A549 (cell line): ENCODE data around the gene SNW1.

Experiments
- BHLHE40 ChIP-seq: IDR thresholded peaks from 2 replicates; pipeline ENCODE4 v1.6.1; 2012; ENCODE audit warnings: low read depth, low read length, inconsistent platforms
- CHD2 ChIP-seq: fragments of 150-350 bp; IDR thresholded peaks from 2 replicates; pipeline ENCODE4 v1.6.1; 2014; ENCODE audit warnings: low read length; ENCODE audit not compliant: partially characterized antibody
- FOSL2 ChIP-seq, 2 experiments: fragments of 450-650 bp in 1 of 2; fragments of >200 bp in 1 of 2; sonication (Bioruptor Twin) in 1 of 2; formaldehyde crosslinking; IDR thresholded peaks; 2 replicates each; pipeline versions ENCODE4 v1.5.0 to v1.6.1; 2016 to 2020; ENCODE audit warnings: mild to moderate bottlenecking in 1 of 2, moderate library complexity in 1 of 2
- JUN ChIP-seq, 2 experiments: fragments of >200 bp; sonication (Bioruptor Twin); formaldehyde crosslinking; IDR thresholded peaks; 2 replicates in 1 of 2; 3 replicates in 1 of 2; pipeline ENCODE4 v1.6.1; 2016 to 2017
- POLR2A ChIP-seq: IDR thresholded peaks from 2 replicates; pipeline ENCODE4 v1.6.1; 2012; ENCODE audit warnings: mild to moderate bottlenecking, low read length
- RCOR1 ChIP-seq: fragments of 150-350 bp; IDR thresholded peaks from 2 replicates; pipeline ENCODE4 v1.6.1; 2014; ENCODE audit warnings: antibody characterized with exemption, low read length, low read depth
- RNF2 ChIP-seq: fragments of 200-600 bp; sonication (generic); IDR thresholded peaks from 2 replicates; pipeline ENCODE4 v1.6.1; 2016; ENCODE audit warnings: low read depth, mild to moderate bottlenecking, antibody characterized with exemption, moderate library complexity, borderline replicate concordance
- TF ChIP-seq, protein P1 (sequence below): fragments of >200 bp; sonication (Bioruptor Twin); formaldehyde crosslinking; IDR thresholded peaks from 3 replicates; pipeline ENCODE4 v1.5.1; 2016
- TF ChIP-seq, protein P2 (sequence below): fragments of 250-450 bp; sonication (Bioruptor Pico); IDR thresholded peaks from 2 replicates; pipeline ENCODE4 v1.5.0; 2020; ENCODE audit warnings: low read depth, mild to moderate bottlenecking, moderate library complexity
- TF ChIP-seq, protein P3 (sequence below): IDR thresholded peaks from 2 replicates; pipeline ENCODE4 v1.6.1; 2012
- TF ChIP-seq, protein P4 (sequence below): fragments of 250-450 bp; sonication (Bioruptor Pico); IDR thresholded peaks from 2 replicates; pipeline ENCODE4 v1.5.0; 2021; ENCODE audit warnings: mild to moderate bottlenecking, moderate library complexity, borderline replicate concordance

DNA sequence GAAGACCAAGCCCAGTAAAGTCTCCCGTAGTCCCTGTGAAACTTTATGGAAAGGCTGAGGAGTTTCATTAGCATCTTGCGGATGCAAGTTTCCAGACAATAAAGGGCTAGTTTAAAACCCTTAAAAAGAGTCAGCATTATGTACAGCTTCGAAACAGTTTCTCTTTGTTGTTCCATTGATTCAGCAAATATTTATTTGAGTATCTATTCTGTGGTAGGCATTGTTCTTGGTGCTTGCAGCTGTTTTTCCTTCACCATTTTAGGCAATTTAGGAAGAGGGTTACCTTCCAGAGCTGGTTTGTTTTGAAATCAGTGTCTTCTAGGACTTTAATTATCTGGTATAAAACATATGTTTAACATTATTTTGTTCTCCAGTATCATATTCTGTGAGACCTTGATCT is 51.5 kb downstream of the SNW1 start:
- TF ChIP-seq, protein P1, sequence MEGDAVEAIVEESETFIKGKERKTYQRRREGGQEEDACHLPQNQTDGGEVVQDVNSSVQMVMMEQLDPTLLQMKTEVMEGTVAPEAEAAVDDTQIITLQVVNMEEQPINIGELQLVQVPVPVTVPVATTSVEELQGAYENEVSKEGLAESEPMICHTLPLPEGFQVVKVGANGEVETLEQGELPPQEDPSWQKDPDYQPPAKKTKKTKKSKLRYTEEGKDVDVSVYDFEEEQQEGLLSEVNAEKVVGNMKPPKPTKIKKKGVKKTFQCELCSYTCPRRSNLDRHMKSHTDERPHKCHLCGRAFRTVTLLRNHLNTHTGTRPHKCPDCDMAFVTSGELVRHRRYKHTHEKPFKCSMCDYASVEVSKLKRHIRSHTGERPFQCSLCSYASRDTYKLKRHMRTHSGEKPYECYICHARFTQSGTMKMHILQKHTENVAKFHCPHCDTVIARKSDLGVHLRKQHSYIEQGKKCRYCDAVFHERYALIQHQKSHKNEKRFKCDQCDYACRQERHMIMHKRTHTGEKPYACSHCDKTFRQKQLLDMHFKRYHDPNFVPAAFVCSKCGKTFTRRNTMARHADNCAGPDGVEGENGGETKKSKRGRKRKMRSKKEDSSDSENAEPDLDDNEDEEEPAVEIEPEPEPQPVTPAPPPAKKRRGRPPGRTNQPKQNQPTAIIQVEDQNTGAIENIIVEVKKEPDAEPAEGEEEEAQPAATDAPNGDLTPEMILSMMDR = no peak
- TF ChIP-seq RCOR1 (no peak), JUN (IDR thresholded peaks at IDR 0.05) (no peak), CHD2 (no peak), RNF2 (no peak), POLR2A (no peak), FOSL2 (IDR thresholded peaks at IDR 0.05) (no peak), FOSL2 (CRISPR knock-in tag; IDR thresholded peaks at IDR 0.05) (no peak), BHLHE40 (no peak)
- TF ChIP-seq, protein P2, sequence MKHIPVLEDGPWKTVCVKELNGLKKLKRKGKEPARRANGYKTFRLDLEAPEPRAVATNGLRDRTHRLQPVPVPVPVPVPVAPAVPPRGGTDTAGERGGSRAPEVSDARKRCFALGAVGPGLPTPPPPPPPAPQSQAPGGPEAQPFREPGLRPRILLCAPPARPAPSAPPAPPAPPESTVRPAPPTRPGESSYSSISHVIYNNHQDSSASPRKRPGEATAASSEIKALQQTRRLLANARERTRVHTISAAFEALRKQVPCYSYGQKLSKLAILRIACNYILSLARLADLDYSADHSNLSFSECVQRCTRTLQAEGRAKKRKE = no peak
- TF ChIP-seq, protein P3, sequence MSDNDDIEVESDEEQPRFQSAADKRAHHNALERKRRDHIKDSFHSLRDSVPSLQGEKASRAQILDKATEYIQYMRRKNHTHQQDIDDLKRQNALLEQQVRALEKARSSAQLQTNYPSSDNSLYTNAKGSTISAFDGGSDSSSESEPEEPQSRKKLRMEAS = no peak
- TF ChIP-seq, protein P4, sequence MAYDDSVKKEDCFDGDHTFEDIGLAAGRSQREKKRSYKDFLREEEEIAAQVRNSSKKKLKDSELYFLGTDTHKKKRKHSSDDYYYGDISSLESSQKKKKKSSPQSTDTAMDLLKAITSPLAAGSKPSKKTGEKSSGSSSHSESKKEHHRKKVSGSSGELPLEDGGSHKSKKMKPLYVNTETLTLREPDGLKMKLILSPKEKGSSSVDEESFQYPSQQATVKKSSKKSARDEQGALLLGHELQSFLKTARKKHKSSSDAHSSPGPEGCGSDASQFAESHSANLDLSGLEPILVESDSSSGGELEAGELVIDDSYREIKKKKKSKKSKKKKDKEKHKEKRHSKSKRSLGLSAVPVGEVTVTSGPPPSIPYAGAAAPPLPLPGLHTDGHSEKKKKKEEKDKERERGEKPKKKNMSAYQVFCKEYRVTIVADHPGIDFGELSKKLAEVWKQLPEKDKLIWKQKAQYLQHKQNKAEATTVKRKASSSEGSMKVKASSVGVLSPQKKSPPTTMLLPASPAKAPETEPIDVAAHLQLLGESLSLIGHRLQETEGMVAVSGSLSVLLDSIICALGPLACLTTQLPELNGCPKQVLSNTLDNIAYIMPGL (CRISPR knock-in tag) = no peak
